KMS-11 (cell line): ENCODE results near the gene DKC1.

Source experiments
- H2AFZ ChIP-seq: fragments of 200-600 bp; sonication (generic); 2 replicates; pipeline ENCODE4 v1.6.1; 2016; ENCODE audit warnings: antibody characterized with exemption, mixed run types, low read depth
- H3K27ac ChIP-seq: fragments of 200-600 bp; sonication (generic); 2 replicates; pipeline ENCODE4 v1.6.1; 2016; ENCODE audit warnings: mild to moderate bottlenecking, mixed run types
- H3K27me3 ChIP-seq: fragments of 200-600 bp; sonication (generic); 2 replicates; pipeline ENCODE4 v1.6.1; 2017; ENCODE audit warnings: mild to moderate bottlenecking, low read depth, mixed run types, moderate library complexity; ENCODE audit not compliant: insufficient read depth
- H3K36me3 ChIP-seq: fragments of 200-600 bp; sonication (generic); 2 replicates; pipeline ENCODE4 v1.6.1; 2017; ENCODE audit warnings: mild to moderate bottlenecking, mixed run types; ENCODE audit not compliant: insufficient read depth
- H3K4me1 ChIP-seq: fragments of 200-600 bp; sonication (generic); 2 replicates; pipeline ENCODE4 v1.6.1; 2016; ENCODE audit warnings: mild to moderate bottlenecking, low read depth, mixed run types; ENCODE audit not compliant: poor library complexity, severe bottlenecking
- H3K4me2 ChIP-seq: fragments of 200-600 bp; sonication (generic); 2 replicates; pipeline ENCODE4 v1.7.0; 2016; ENCODE audit warnings: mild to moderate bottlenecking, mixed run types
- H3K4me3 ChIP-seq: fragments of 200-600 bp; sonication (generic); IDR thresholded peaks from 2 replicates; pipeline ENCODE4 v1.6.1; 2017; ENCODE audit warnings: low read depth, low read length, mixed read lengths; ENCODE audit not compliant: insufficient read depth
- H3K79me2 ChIP-seq: fragments of 200-600 bp; sonication (generic); 2 replicates; pipeline ENCODE4 v1.6.1; 2016; ENCODE audit warnings: low read depth, mixed run types; ENCODE audit not compliant: insufficient read depth
- H3K9ac ChIP-seq: fragments of 200-600 bp; sonication (generic); 2 replicates; pipeline ENCODE4 v1.6.1; 2016; ENCODE audit warnings: mild to moderate bottlenecking, mixed run types
- H4K20me1 ChIP-seq: fragments of 200-600 bp; sonication (generic); 2 replicates; pipeline ENCODE4 v1.6.1; 2016; ENCODE audit warnings: mild to moderate bottlenecking, mixed run types; ENCODE audit not compliant: insufficient read depth
- TF ChIP-seq, protein P1 (sequence below): fragments of 200-600 bp; sonication (generic); conservative IDR thresholded peaks from 2 replicates; pipeline ENCODE4 v1.6.1; 2017; ENCODE audit warnings: low read depth, mild to moderate bottlenecking, antibody characterized with exemption, low read length, moderate library complexity, mixed read lengths

The DKC1 gene

DNA sequence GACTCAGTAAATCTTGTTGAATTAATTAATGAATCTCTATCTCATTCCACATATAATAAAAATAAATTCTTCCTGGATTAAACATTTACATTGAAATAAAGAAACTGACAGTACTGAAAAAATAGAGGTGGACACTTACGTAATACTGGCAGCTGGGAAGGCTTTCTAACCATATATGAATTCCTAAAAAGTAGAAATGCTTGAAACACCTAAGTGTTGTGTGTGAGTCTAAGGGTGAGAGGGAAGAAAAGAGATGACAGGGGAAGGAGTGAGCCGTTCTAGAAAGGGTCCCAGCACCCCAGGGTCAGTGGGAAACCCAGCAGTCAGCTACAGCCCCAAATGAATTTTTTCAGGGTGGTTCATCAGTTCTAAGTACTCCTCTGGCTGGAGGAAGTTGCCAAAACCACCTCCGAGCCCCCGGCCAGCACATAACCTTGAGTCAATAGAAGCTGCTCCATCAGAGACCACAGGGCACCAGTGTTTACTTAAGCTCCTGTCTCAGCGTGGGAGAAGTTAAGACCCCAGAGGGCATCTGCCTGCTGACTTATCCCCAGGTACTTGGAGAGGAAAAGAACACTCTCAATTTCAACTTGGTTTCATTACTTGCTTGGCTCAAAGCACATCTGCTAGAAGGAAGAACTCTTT is 30.1 kb upstream of the DKC1 start:
- no peak overlapping the region for H3K27ac ChIP-seq
- H3K4me1 ChIP-seq: no peaks in the 10 kb centered on the region
- no peak overlapping the region for H2AFZ ChIP-seq
- H3K4me3 ChIP-seq: no peak overlapping the region
- no peaks in the 10 kb centered on the region for H3K27me3 ChIP-seq
- TF ChIP-seq, protein P1, sequence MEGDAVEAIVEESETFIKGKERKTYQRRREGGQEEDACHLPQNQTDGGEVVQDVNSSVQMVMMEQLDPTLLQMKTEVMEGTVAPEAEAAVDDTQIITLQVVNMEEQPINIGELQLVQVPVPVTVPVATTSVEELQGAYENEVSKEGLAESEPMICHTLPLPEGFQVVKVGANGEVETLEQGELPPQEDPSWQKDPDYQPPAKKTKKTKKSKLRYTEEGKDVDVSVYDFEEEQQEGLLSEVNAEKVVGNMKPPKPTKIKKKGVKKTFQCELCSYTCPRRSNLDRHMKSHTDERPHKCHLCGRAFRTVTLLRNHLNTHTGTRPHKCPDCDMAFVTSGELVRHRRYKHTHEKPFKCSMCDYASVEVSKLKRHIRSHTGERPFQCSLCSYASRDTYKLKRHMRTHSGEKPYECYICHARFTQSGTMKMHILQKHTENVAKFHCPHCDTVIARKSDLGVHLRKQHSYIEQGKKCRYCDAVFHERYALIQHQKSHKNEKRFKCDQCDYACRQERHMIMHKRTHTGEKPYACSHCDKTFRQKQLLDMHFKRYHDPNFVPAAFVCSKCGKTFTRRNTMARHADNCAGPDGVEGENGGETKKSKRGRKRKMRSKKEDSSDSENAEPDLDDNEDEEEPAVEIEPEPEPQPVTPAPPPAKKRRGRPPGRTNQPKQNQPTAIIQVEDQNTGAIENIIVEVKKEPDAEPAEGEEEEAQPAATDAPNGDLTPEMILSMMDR: no peak
- H3K4me2 ChIP-seq: no peak overlapping the region
- H3K79me2 ChIP-seq: no peaks in the 10 kb centered on the region
- no peaks in the 10 kb centered on the region for H4K20me1 ChIP-seq
- H3K36me3 ChIP-seq: no peaks in the 10 kb centered on the region
- H3K9ac ChIP-seq: no peak overlapping the region

DNA sequence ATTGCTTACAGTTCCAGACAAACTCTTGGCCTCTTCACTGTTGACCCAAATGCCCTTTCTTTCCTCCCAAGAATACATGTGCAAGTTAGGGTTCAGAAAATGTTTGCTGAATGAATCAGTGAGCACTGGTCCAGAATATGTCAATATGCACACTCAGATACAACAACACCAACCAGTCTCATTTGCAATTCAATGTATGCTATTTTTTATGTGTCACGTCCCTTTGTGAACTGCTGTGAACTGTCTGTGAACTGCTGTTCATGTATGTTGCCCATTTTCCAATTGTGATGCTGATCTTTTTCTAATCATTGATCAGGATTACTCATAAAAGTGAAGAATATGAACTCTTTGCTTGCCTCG is 29.6 kb upstream of the DKC1 start:
- Histone ChIP-seq H3K27ac (no peak overlapping the region), H4K20me1 (no peaks in the 10 kb centered on the region), H3K79me2 (no peaks in the 10 kb centered on the region), H3K9ac (no peak overlapping the region), H3K4me3 (no peak overlapping the region), H3K4me1 (no peaks in the 10 kb centered on the region), H3K4me2 (no peak overlapping the region), H3K27me3 (no peaks in the 10 kb centered on the region), H3K36me3 (no peaks in the 10 kb centered on the region), H2AFZ (no peak overlapping the region)
- TF ChIP-seq, protein P1: no peak

DNA sequence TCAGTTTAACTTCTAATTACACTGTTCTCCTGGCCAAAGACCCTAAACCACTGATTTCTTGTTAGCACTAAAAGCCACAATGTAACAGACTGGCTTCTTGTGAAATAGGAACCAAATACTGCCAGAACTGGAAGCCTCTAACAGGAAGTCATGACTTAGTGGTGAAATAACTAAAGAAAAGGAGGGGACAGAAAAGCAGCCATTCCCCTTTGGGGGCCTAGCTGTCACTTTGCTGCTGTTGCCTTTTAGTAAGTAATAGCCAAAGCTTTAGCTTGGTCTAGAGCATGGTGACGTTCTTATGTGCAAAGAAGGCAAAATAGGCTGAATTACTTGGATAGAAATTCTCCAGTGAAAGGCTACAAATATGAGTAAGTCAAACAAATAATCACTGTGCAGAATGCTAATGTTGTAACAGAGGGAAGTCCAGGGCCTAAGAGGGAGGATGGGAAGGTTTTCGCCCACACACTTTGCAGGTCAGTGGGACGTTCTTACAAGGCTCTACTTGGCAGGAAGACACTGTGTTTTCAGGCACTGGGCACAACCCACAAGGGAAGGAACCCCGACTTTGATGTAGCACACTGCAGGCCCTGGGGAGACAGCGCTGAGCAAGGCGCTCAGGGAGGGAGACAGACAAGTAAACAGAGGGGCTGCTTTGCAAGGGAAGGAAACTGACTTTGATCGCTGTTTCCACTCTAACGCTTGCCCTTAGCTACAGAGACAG is 28.4 kb upstream of the DKC1 start:
- Histone ChIP-seq H4K20me1 (no peaks in the 10 kb centered on the region), H2AFZ (no peak overlapping the region), H3K4me1 (no peaks in the 10 kb centered on the region), H3K27ac (no peak overlapping the region), H3K9ac (no peak overlapping the region), H3K4me3 (no peak overlapping the region), H3K79me2 (no peaks in the 10 kb centered on the region), H3K36me3 (no peaks in the 10 kb centered on the region), H3K27me3 (no peaks in the 10 kb centered on the region), H3K4me2 (no peak overlapping the region)
- TF ChIP-seq, protein P1: no peak

DNA sequence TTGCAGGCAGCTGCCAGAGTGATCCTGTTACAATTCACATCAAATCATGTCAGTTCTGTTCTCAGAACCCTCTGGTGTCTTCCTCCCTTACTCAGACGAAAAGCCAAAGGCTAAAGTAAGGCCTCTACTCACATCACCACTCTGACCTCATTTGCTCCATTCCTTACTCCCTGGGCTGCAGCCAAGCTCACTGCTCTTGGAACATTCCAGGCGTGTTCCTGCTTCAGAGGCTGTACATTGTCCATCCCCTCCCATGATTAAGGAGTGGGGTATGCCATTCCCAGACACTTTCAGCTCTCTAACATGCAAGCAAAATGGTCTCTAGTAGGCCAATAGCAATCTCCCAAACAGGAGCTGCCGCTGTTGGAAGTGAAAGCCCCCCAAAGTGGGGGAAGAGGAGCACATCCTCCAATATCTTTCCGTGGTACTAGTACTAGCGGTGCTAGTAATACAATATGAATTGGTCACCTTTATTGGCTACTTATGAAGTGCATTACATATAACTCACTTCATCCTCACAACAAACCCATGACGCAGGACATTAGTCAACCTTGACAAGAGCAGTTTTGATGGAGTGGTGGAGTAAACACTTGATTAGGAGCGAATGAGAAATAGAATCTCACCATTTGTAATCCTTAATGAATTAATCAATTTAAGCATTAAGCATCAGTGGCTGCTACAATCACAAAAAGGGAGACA is 26.8 kb upstream of the DKC1 start:
- Histone ChIP-seq H3K4me2 (no peak overlapping the region), H2AFZ (no peak overlapping the region), H3K27ac (no peak overlapping the region), H3K9ac (no peak overlapping the region), H3K79me2 (no peaks in the 10 kb centered on the region), H3K27me3 (no peaks in the 10 kb centered on the region), H3K36me3 (no peaks in the 10 kb centered on the region), H4K20me1 (no peaks in the 10 kb centered on the region), H3K4me1 (no peaks in the 10 kb centered on the region), H3K4me3 (no peak overlapping the region)
- TF ChIP-seq, protein P1: no peak
